Rectal smooth muscle tissue (tissue), 1 donor: ENCODE results near the gene PREPL.
A peak's percentile ranks its signal among the peaks of the same experiment; 100 is the strongest.

Experiments
- H3K27ac ChIP-seq: one replicate; pipeline ENCODE4 v1.7.0; 2013; ENCODE audit warnings: low read depth, low read length, inconsistent platforms
- H3K27me3 ChIP-seq: one replicate; pipeline ENCODE4 v1.7.0; 2013; ENCODE audit warnings: low read length; ENCODE audit not compliant: control insufficient read depth, insufficient read depth
- H3K36me3 ChIP-seq: one replicate; pipeline ENCODE4 v1.7.0; 2013; ENCODE audit warnings: low read length; ENCODE audit not compliant: control insufficient read depth, insufficient read depth
- H3K4me1 ChIP-seq: one replicate; pipeline ENCODE4 v1.7.0; 2013; ENCODE audit warnings: low read length; ENCODE audit not compliant: control insufficient read depth, insufficient read depth
- H3K4me3 ChIP-seq: one replicate; pipeline ENCODE4 v1.7.0; 2013; ENCODE audit warnings: low read length
- H3K9ac ChIP-seq: one replicate; pipeline ENCODE4 v1.7.0; 2013; ENCODE audit warnings: low read length

The PREPL gene

DNA sequence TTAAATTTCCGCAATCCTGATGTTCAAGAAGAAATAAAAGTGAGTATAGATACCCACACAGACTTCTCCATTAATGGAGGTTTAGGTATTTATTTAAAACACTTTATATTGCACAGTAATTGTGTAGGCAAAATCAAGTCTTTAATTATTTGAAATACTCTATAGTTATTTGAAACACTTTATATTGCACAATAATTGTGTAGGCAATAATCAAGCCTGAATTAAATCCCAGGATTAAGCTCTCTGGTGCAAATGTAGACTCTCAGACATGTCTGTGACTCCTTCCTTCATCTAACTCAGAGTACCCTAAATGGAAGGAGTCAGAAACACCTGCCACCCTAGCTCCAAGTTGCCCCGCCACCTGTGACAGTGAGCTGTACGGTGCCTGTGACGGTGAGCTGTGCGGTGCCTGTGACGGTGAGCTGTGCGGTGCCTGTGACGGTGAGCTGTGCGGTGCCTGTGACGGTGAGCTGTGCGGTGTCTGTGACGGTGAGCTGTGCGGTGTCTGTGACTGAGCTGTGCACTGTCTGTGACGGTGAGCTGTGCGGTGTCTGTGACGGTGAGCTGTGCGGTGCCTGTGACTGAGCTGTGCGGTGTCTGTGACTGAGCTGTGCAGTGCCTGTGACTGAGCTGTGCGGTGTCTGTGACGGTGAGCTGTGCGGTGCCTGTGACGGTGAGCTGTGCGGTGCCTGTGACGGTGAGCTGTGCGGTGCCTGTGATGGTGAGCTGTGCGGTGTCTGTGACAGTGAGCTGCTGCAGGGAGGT, 75.0 kb downstream of the PREPL start:
- no peaks in the 10 kb centered on the region for H3K27me3 ChIP-seq
- H3K4me3 ChIP-seq: no peak overlapping the region
- H3K36me3 ChIP-seq: no peaks in the 10 kb centered on the region
- H3K4me1 ChIP-seq: no peaks in the 10 kb centered on the region
- no peak overlapping the region for H3K27ac ChIP-seq
- H3K9ac ChIP-seq: no peak overlapping the region

GRCh38 chr2:44285174-44285573, 76.1 kb downstream of the PREPL start:
- Histone ChIP-seq H3K27ac (no peak overlapping the region), H3K27me3 (no peaks in the 10 kb centered on the region), H3K4me3 (no peak overlapping the region), H3K9ac (no peak overlapping the region), H3K36me3 (no peaks in the 10 kb centered on the region), H3K4me1 (no peaks in the 10 kb centered on the region)

- Histone ChIP-seq H3K9ac (no peak overlapping the region), H3K4me3 (no peak overlapping the region), H3K27ac (no peak overlapping the region), H3K4me1 (no peaks in the 10 kb centered on the region), H3K36me3 (no peaks in the 10 kb centered on the region), H3K27me3 (no peaks in the 10 kb centered on the region)
Measured at GRCh38 chr2:44283116-44283666, 78.1 kb downstream of the PREPL start.

GRCh38 chr2:44280869-44281268, 80.4 kb downstream of the PREPL start:
- Histone ChIP-seq H3K4me3 (no peak overlapping the region), H3K36me3 (no peaks in the 10 kb centered on the region), H3K4me1 (no peaks in the 10 kb centered on the region), H3K27me3 (no peaks in the 10 kb centered on the region), H3K27ac (no peak overlapping the region), H3K9ac (no peak overlapping the region)

- Histone ChIP-seq H3K27me3 (no peaks in the 10 kb centered on the region), H3K4me1 (no peaks in the 10 kb centered on the region), H3K4me3 (no peak overlapping the region), H3K27ac (no peak overlapping the region), H3K36me3 (no peaks in the 10 kb centered on the region), H3K9ac (no peak overlapping the region)
Measured at GRCh38 chr2:44277541-44277940, 83.8 kb downstream of the PREPL start.

GRCh38 chr2:44275927-44276303, 85.4 kb downstream of the PREPL start:
- Histone ChIP-seq H3K36me3 (no peaks in the 10 kb centered on the region), H3K9ac (no peak overlapping the region), H3K27me3 (no peaks in the 10 kb centered on the region), H3K4me3 (peak overlapping the region; percentile 3), H3K4me1 (no peaks in the 10 kb centered on the region), H3K27ac (no peak overlapping the region)

- Histone ChIP-seq H3K27ac (no peak overlapping the region), H3K4me3 (no peak overlapping the region), H3K4me1 (no peaks in the 10 kb centered on the region), H3K27me3 (no peaks in the 10 kb centered on the region), H3K9ac (no peak overlapping the region), H3K36me3 (no peaks in the 10 kb centered on the region)
Measured at GRCh38 chr2:44273596-44273995, 87.7 kb downstream of the PREPL start.

- no peaks in the 10 kb centered on the region for H3K27me3 ChIP-seq
- H3K4me3 ChIP-seq: no peak overlapping the region
- no peaks in the 10 kb centered on the region for H3K36me3 ChIP-seq
- no peaks in the 10 kb centered on the region for H3K4me1 ChIP-seq
- no peak overlapping the region for H3K27ac ChIP-seq
- H3K9ac ChIP-seq: no peak overlapping the region
Measured at GRCh38 chr2:44273076-44273475, 88.2 kb downstream of the PREPL start.

GRCh38 chr2:44271296-44271695, 90.0 kb downstream of the PREPL start:
- Histone ChIP-seq H3K4me1 (no peaks in the 10 kb centered on the region), H3K4me3 (no peak overlapping the region), H3K27ac (no peak overlapping the region), H3K9ac (no peak overlapping the region), H3K27me3 (no peaks in the 10 kb centered on the region), H3K36me3 (no peaks in the 10 kb centered on the region)

DNA sequence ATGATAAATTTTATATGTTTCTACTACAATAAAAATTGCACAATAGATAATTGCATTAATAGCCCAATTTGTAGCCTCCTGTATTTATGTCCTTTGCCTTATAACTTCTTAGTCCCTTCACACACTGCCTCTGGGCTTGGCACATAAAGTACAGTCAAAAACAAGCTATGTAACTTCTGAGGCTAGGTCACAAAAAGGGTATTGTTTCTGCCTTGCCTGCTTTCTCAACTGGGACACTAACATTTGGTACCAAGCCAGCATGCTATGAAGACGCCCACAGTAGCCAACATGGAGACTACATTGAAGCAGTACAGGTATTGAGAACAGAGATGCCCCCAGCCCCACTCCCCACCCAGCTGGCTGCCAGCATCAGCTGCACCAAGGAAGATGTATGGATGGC, 91.5 kb downstream of the PREPL start:
- no peaks in the 10 kb centered on the region for H3K4me1 ChIP-seq
- H3K36me3 ChIP-seq: no peaks in the 10 kb centered on the region
- H3K27ac ChIP-seq: no peak overlapping the region
- no peak overlapping the region for H3K4me3 ChIP-seq
- no peaks in the 10 kb centered on the region for H3K27me3 ChIP-seq
- H3K9ac ChIP-seq: no peak overlapping the region

DNA sequence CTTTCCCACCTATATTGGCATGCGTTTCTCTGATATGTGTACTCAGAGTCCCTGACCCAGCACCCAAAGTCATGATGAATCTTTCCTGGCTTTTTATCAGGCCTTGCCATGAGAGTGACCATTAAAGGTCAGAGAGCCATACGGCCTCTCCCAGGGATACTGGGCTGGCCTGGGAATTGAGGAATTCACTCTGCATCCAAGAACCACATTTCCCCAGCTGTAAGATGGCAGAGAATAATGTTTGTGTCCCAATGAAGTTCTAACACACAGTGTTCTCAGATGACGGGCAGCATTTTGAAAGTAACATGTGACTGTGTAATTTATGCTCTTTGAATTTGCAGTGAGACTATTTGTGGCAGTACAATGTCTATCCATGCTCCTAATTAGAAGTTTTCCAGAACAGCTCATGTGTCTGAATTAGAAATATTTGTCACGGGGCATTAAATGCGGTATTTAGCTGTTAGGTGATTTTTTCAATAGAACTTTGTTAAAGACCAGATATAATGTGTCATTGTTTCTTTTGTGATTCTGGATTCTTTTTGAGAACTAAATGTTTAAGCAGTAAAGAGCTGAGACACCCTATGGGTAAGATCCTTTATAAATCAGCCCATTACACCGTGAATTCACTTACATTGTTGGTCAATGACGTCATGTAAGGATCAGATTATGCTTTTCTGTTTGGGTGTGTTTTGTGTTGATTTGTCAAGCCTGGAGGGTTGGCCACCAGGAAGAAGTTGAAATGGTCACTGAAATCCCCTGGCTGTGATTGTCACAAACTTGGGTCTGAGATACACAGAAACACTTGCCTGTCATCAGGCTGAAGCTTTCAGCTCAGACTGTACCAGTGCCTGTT, 93.3 kb downstream of the PREPL start:
- Histone ChIP-seq H3K4me1 (no peaks in the 10 kb centered on the region), H3K27me3 (no peaks in the 10 kb centered on the region), H3K4me3 (no peak overlapping the region), H3K27ac (peak overlapping the region; percentile 32), H3K9ac (no peak overlapping the region), H3K36me3 (no peaks in the 10 kb centered on the region)
